K562 (cell line): ENCODE results near the gene DMD. TPM values are rescaled to one million over a fixed set of nuclear protein-coding genes. Genes with fewer than 3 reads are reported as not detected.

Experiments
- ATAC-seq: fragments of 200-7000 bp; cut with Tn5 transposase; 3 replicates; pipeline ENCODE4 v1.9.1; 2020; ENCODE audit warnings: moderate library complexity
- BruUV-seq: library from RNA; stranded (reverse); fragments of 400-500 nt; replicated peaks from 2 replicates; lab custom pipeline; 2021; lab: Mats Ljungman, UMichigan
- CTCF ChIA-PET: fragments of 300-600 bp; formaldehyde crosslinking; extraction: SDS; loops from one replicate; lab custom pipeline; 2021; ENCODE audit warnings: low intra/inter-chr PET ratio; lab: Yijun Ruan, JAX
- POLR2A ChIA-PET: fragments of 300-600, 350-650 bp; sonication (Branson Sonifier 250); formaldehyde crosslinking; extraction: SDS; loops from one replicate; lab custom pipeline; 2021; ENCODE audit warnings: antibody characterized with exemption, inconsistent platforms; lab: Yijun Ruan, JAX
- DNase-seq, 4 experiments: peaks; one replicate each; pipeline versions ENCODE4 v3.0.0 to v3.0.0-alpha.2; 2011 to 2018; ENCODE audit warnings: low spot score in 3 of 4, mixed read lengths in 3 of 4; ENCODE audit errors: extremely low read depth in 1 of 4
- FAIRE-seq: peaks from 2 replicates; lab custom pipeline; 2011; peaks lifted over from hg19 to GRCh38; lab: Jason Lieb, UNC
- H2AFZ ChIP-seq: 2 replicates; pipeline ENCODE4 v1.6.0; 2011; ENCODE audit warnings: low read depth, low read length, control low read depth, inconsistent platforms
- H3K27ac ChIP-seq: fragments of 200-600 bp; 3 replicates; pipeline ENCODE4 v1.8.0; 2011; ENCODE audit warnings: low read depth, mild to moderate bottlenecking, control low read depth, inconsistent platforms, low read length, moderate library complexity, mixed read lengths; ENCODE audit errors: extremely low read depth
- H3K27me3 ChIP-seq, 2 experiments: fragments of 300-600 bp in 1 of 2; 2 replicates in 1 of 2; 3 replicates in 1 of 2; pipeline versions ENCODE4 v1.6.0 to v1.8.0; 2011; ENCODE audit warnings: inconsistent platforms in 2 of 2, low read length in 2 of 2, mild to moderate bottlenecking in 1 of 2, mixed read lengths in 1 of 2, moderate library complexity in 1 of 2; ENCODE audit not compliant: control insufficient read depth in 2 of 2, insufficient read depth in 2 of 2
- H3K36me3 ChIP-seq: fragments of 300-600 bp; 3 replicates; pipeline ENCODE4 v1.8.0; 2011; ENCODE audit warnings: mild to moderate bottlenecking, low read length, inconsistent platforms; ENCODE audit not compliant: control insufficient read depth, insufficient read depth
- H3K4me1 ChIP-seq, 2 experiments: fragments of 200-600 bp in 1 of 2; replicated peaks in 1 of 2; 2 replicates in 1 of 2; 3 replicates in 1 of 2; pipeline versions ENCODE4 v1.5.1 to v1.8.0; 2011; ENCODE audit warnings: inconsistent platforms in 2 of 2, low read length in 2 of 2, mild to moderate bottlenecking in 1 of 2, mixed read lengths in 1 of 2, moderate library complexity in 1 of 2; ENCODE audit not compliant: control insufficient read depth in 2 of 2, insufficient read depth in 2 of 2
- H3K4me2 ChIP-seq: 2 replicates; pipeline ENCODE4 v1.6.1; 2011; ENCODE audit warnings: low read length, control low read depth, inconsistent platforms, mixed read lengths; ENCODE audit not compliant: insufficient read depth
- H3K4me3 ChIP-seq: fragments of 200-600 bp; sonication (generic), shearing (Covaris generic); 2 replicates; pipeline ENCODE4 v1.5.1; 2016; ENCODE audit warnings: control low read depth, inconsistent platforms
- H3K79me2 ChIP-seq: fragments of 200-600 bp; 3 replicates; pipeline ENCODE4 v1.8.0; 2011; ENCODE audit warnings: low read length, inconsistent platforms; ENCODE audit not compliant: control insufficient read depth, insufficient read depth
- H3K9ac ChIP-seq, 2 experiments: 2 replicates each; pipeline versions ENCODE4 v1.6.0 to v1.6.1; 2011; ENCODE audit warnings: low read depth in 2 of 2, low read length in 2 of 2, control low read depth in 1 of 2, inconsistent platforms in 1 of 2, mild to moderate bottlenecking in 1 of 2, mixed read lengths in 1 of 2; ENCODE audit not compliant: insufficient read depth in 1 of 2
- H3K9me1 ChIP-seq: one replicate; pipeline ENCODE4 v1.6.0; 2011; ENCODE audit warnings: inconsistent platforms, mild to moderate bottlenecking, low read length, moderate library complexity; ENCODE audit not compliant: control insufficient read depth, insufficient read depth
- H3K9me3 ChIP-seq: replicated peaks from 2 replicates; pipeline ENCODE4 v1.5.1; 2011; ENCODE audit warnings: low read depth, low read length, inconsistent platforms; ENCODE audit not compliant: control insufficient read depth, insufficient read depth
- H4K20me1 ChIP-seq: replicated peaks from 2 replicates; pipeline ENCODE4 v1.6.1; 2011; ENCODE audit warnings: low read length, inconsistent platforms, mixed read lengths; ENCODE audit not compliant: control insufficient read depth, insufficient read depth
- ARID3B ChIP-seq: fragments of 250-450 bp; sonication (Bioruptor Pico); IDR thresholded peaks from 2 replicates; pipeline ENCODE4 v1.4.0; 2020; ENCODE audit warnings: borderline replicate concordance
- FOXA3 ChIP-seq, 2 experiments: fragments of 450-650 bp in 1 of 2; sonication (generic) in 1 of 2; formaldehyde crosslinking; IDR thresholded peaks in 1 of 2; conservative IDR thresholded peaks in 1 of 2; 2 replicates each; pipeline versions ENCODE4 v1.4.0 to v1.8.0; 2020 to 2022; ENCODE audit warnings: mild to moderate bottlenecking in 2 of 2, missing genetic modification reagents in 1 of 2
- FOXJ3 ChIP-seq: sonication (generic); formaldehyde crosslinking; IDR thresholded peaks from 2 replicates; pipeline ENCODE4 v1.4.0; 2020; ENCODE audit warnings: mild to moderate bottlenecking, missing genetic modification reagents
- HBP1 ChIP-seq: fragments of 450-650 bp; formaldehyde crosslinking; IDR thresholded peaks from 2 replicates; pipeline ENCODE4 v1.4.0; 2022; ENCODE audit warnings: missing genetic modification characterization
- HEY1 ChIP-seq: fragments of 250-450 bp; sonication (Bioruptor Pico); IDR thresholded peaks from 2 replicates; pipeline ENCODE4 v1.5.0; 2020; ENCODE audit warnings: mild to moderate bottlenecking, moderate library complexity, borderline replicate concordance
- HLTF ChIP-seq: fragments of 450-650 bp; IDR thresholded peaks from 2 replicates; pipeline ENCODE4 v1.6.1; 2016
- NFATC3 ChIP-seq: fragments of 450-650 bp; IDR thresholded peaks from 2 replicates; pipeline ENCODE4 v1.6.1; 2017; ENCODE audit warnings: mild to moderate bottlenecking
- PTBP1 ChIP-seq: fragments of 200-400 bp; formaldehyde crosslinking; IDR thresholded peaks from 2 replicates; pipeline ENCODE4 v1.6.1; 2017; ENCODE audit warnings: low read depth, low read length
- RFX7 ChIP-seq: fragments of 250-450 bp; sonication (Bioruptor Pico); IDR thresholded peaks from 2 replicates; pipeline ENCODE4 v1.5.1; 2021; ENCODE audit warnings: mild to moderate bottlenecking
- TFAM ChIP-seq: fragments of 250-450 bp; sonication (Bioruptor Pico); conservative IDR thresholded peaks from 2 replicates; pipeline ENCODE4 v1.5.0; 2021; ENCODE audit warnings: mild to moderate bottlenecking, moderate library complexity
- TRIM28 ChIP-seq: fragments of 450-650 bp; IDR thresholded peaks from 2 replicates; pipeline ENCODE4 v1.6.1; 2017
- TSHZ1 ChIP-seq: fragments of 250-450 bp; sonication (Bioruptor Pico); IDR thresholded peaks from 2 replicates; pipeline ENCODE4 v1.4.0; 2020; ENCODE audit warnings: mild to moderate bottlenecking, moderate library complexity
- ZKSCAN1 ChIP-seq: fragments of 150-350 bp; IDR thresholded peaks from 2 replicates; pipeline ENCODE4 v1.6.1; 2016; ENCODE audit warnings: low read depth, low read length
- ZNF133 ChIP-seq: fragments of 250-450 bp; sonication (Bioruptor Pico); IDR thresholded peaks from 2 replicates; pipeline ENCODE4 v1.4.0; 2020; ENCODE audit warnings: mild to moderate bottlenecking
- ZNF277 ChIP-seq: fragments of 250-450 bp; sonication (Bioruptor Pico); IDR thresholded peaks from 2 replicates; pipeline ENCODE4 v1.8.0; 2022; ENCODE audit warnings: inconsistent platforms, mild to moderate bottlenecking, moderate library complexity, borderline replicate concordance
- WGBS: fragments of 100-300 bp; shearing (Covaris generic); methylation state at CpG from one replicate; pipeline ENCODE4 v1.1.6; 2016; ENCODE audit warnings: low coverage, mixed read lengths; ENCODE audit not compliant: insufficient coverage; ENCODE audit errors: missing lambda C conversion rate; 5-methylcytosine and 5-hydroxymethylcytosine counted together
- in situ Hi-C: fragments of 300-500 bp; cut with MboI; formaldehyde crosslinking; loops from 4 replicates; pipeline ENCODE4 v1.15.0; 2018; ENCODE audit warnings: inconsistent platforms, mixed read lengths
- intact Hi-C: fragments of 100-400 bp; cut with micrococcal nuclease; formaldehyde crosslinking; loops from 2 replicates; pipeline ENCODE4 v1.14.2; 2022
- polyA plus RNA-seq, 8 experiments: library from polyadenylated mRNA; depleted of rRNA in 4 of 8; stranded (reverse) in 5 of 8; unstranded in 3 of 8; fragments of >200 nt; fragmentation: Nextera tagmentation in 2 of 8; fragmentation: Illumina TruSeq in 1 of 8; extraction: Ambion mirVana in 2 of 8; extraction: Trizol in 1 of 8; gene quantifications; 2 replicates each; pipeline versions ENCODE4 v1.2.1 to v1.2.3, GENCODE V29; 2011 to 2014; ENCODE audit warnings: inconsistent platforms in 1 of 8, missing spikeins in 1 of 8
- total RNA-seq, 7 experiments: library from RNA; depleted of rRNA in 6 of 7; stranded (reverse); fragments of >200 nt in 6 of 7; fragmentation: Illumina TruSeq in 2 of 7; extraction: Trizol in 2 of 7; gene quantifications; 2 replicates each; pipeline versions ENCODE4 v1.2.1 to v1.2.3, GENCODE V29; 2011 to 2021; ENCODE audit warnings: low replicate concordance in 1 of 7

DMD gene
- total and polyA plus RNA-seq, 9 of the 15 experiments (the other 6 are each of a cell fraction or from before 2014, with no cell fraction given), result 3.8 to 20.4 (median 11.4) TPM

- in situ Hi-C loops (no loop called here), intact Hi-C loops (no loop called here)
- Histone ChIP-seq H4K20me1 (no peaks in the 10 kb centered on the region), H3K4me1 (no peaks in the 10 kb centered on the region), H3K36me3 (no peaks in the 10 kb centered on the region), H3K27ac (no peak overlapping the region), H3K4me3 (no peak overlapping the region), H3K27me3 (no peaks in the 10 kb centered on the region), H3K9ac (no peak overlapping the region), H3K4me2 (no peak overlapping the region), H3K9me1 (no peaks in the 10 kb centered on the region), H2AFZ (no peak overlapping the region), H3K9me3 (no peaks in the 10 kb centered on the region), H3K79me2 (no peaks in the 10 kb centered on the region)
- POLR2A ChIA-PET, result no interaction called here
- DNase-seq, result no peak
- no peak for ATAC-seq
- no peak for FAIRE-seq
- WGBS, result 0% methylated on average over 1 of the region's 1 CpG
- no TSS peak for BruUV-seq
- CTCF ChIA-PET, result no interaction called here
- TF ChIP-seq PTBP1 (no peak), HEY1 (CRISPR knock-in tag) (no peak), TRIM28 (no peak), TFAM (CRISPR knock-in tag) (no peak), NFATC3 (no peak), ZNF277 (CRISPR knock-in tag) (no peak), TSHZ1 (CRISPR knock-in tag) (no peak), ZKSCAN1 (no peak), ZNF133 (CRISPR knock-in tag) (no peak), FOXA3 (CRISPR knock-in tag; conservative IDR thresholded peaks at IDR 0.05 in 1 of 2, IDR thresholded peaks at IDR 0.05 in 1 of 2) (no peak), ARID3B (CRISPR knock-in tag) (no peak), HLTF (no peak), RFX7 (CRISPR knock-in tag) (no peak), FOXJ3 (CRISPR knock-in tag) (no peak), HBP1 (CRISPR knock-in tag) (no peak)
Observed at GRCh38 chrX:31932769-31933168, 1278.6 kb downstream of the DMD start.
